Activated CD4-positive, alpha-beta T cell treated with anti-CD3 and anti-CD28 coated beads, Interleukin-2, amount 50 U/mL, for 24 hours (primary cell): Measurements from ENCODE around the gene RNU6-9.

ENCODE experiments used
- DNase-seq, 2 donors: peaks; one replicate each; pipeline ENCODE4 v3.0.0-alpha.2; 2020; ENCODE audit warnings: low read depth in 1 of 2, low spot score in 1 of 2

RNU6-9 gene

DNA sequence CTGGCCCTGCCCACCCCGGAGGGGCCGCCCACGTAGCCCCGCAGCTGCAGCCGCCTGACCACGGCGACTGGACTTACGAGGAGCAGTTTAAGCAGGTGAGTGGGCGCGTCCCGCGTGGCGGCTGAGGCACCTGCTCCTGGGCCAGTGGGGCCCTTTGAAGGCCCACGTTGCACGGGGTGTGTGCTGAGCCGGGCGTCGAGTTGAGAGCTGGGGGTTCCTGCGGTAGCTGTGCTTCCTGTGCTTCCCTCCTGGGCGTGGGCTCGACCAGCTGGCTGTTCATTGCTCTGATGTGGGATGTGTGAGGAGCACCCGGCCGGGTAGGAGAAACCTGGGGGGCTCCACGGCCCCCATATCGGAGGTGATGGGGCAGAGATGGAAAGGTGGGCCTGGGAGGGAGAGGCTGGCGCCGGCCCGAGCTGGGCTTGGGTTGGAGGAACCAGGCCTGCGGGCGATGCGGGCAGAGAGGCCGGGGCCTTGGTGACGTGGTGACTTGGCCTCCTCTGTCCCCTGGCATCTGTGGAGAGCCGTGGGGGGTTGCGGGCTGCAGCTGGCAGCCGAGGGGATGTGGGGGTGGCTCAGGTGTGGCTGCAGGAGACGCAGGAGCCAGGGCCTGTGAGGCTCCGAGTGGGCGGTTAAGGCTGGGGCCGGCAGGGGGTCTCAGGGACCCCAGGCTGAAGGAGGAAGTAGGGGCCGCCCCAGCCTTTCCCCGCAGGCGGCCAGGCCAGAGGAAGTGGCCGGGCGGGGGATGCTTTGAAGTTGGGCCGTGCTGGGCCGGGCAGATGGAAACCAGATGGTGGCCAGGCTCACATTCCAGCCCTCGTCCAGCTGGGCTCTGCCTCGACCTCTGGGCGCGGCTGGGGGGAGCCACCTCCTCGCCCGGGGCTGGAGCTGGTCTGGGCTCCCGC lies 39.6 kb downstream of the RNU6-9 start:
- DNase-seq, result no peak

DNA sequence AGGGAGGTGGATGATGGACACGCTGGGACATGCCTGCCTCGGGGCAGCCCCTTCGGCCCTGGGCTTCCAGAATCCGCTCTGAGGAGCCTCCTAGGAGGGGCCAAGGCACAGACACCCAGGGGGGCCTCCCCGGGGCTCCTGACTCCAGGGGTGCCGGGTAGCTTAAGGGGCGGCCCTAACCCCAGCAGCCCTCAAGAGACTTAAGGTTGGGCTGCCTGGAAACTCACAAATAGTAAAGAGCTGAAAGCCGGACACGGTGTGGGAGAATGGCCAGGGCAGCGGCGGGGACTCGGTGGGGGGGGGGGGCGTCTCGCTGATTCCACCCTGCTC lies 40.2 kb downstream of the RNU6-9 start:
- no peak for DNase-seq

- DNase-seq, result no peak
These were observed 41.0 kb downstream of the RNU6-9 start for GRCh38 chr19:934197-934840.

GRCh38 chr19:934865-935479 lies 41.7 kb downstream of the RNU6-9 start:
- no peak for DNase-seq

DNA sequence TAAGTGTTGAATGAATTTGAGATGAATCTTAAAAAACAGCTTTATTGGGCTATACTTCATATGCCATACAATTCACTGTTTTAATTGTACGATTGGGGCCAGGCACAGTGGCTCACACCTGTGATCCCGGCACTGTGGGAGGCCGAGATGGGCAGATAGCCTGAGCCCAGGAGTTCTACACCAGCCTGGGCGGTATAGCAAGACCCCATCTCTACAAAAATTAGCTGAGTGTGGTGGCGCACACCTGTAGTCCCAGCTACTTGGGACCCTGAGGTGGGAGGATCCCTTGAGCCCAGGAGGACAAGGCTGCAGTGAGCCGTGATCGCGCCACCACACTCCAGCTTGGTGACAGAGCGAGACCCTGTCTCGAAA lies 42.9 kb downstream of the RNU6-9 start:
- no peak for DNase-seq

DNA sequence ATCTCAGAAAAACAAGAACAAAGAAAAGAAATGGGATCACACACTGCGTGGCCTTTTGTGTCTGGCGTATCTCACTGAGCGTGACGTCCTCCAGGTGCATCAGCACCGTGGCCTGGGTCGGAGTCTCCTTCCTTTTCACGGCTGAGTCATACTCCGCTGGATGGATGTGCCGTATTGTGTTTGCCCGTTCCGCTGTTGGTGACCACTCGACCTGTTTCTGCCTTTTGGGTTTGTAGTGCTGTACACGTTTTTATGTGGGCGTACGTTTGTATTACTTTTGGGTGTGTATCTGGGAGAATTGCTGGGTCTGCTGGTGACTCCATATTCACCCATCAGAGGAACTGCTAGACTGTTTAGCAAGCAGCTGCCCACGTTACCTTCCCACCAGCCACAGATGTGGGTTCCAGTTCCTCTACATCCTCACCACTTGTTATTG lies 44.0 kb downstream of the RNU6-9 start:
- no peak for DNase-seq

DNA sequence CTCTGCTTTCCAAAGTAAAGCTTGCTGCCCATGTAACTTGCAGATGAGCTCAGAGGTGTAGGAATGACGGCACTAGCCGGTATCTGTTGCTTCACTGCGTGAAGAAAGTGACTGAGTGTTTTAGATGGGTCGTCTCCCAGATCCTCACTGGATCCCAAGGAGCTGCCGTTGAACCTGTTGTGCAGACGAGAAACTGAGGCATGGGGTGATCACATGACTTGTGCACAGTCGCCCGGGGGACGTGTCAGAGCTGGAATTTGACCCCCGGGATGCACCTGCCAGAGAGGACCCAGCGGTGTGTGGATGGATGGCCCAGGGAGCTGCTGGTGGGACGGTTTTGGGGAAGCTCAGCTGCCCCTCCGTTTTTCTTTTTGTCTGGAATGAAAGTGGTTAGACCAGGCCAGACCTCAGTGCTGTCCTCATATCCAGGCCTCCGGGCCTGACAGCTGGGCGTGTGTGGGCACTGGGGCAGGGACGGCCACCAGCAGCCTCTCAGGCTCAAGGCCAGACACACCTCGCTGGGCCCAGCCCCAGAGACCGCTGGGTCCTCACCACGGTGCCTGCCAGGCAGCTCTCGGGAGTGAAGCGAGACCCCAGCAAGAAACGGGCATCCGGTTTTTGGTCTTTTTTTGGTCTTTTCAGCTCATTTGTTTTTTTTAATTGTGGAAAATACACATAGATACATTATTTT lies 45.1 kb downstream of the RNU6-9 start:
- no peak for DNase-seq

DNA sequence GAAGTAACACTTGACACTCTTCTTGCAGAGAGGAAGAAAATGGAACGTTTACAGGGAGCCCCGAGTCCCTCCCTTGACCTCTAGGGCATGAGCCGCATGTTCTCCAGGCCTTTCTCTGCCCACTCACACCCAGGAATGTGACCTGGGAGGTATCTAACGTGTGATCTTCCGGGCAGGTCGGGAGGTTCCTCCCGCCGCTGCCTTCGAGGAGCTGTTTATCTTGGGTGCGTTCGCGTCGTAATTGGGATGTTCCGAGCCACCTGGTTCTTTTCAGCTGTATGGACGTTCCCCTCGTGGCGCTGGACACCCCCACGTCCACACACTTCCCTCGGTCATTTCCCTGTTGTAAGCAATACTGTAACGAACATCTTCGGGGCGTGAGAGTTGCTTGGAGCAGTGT lies 46.2 kb downstream of the RNU6-9 start:
- no peak for DNase-seq

DNA sequence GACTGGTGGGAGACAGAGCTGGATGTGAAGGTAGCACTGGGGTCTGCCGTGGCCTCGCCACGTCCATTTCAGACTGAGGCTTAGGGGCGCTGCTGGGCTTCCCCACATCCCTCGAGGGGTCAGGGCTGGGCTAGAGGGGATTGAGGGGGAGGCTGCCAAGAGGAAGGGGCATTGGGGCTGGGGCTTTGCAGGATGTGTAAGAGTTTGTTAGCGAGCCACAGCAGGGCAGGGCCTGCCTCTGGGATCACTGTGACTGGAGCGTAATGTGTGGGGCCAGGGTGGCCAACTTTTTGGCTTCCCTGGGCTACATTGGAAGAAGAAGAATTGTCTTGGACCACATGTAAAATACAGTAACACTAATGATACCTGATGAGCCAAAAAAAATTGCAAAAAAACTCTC lies 46.6 kb downstream of the RNU6-9 start:
- DNase-seq, result no peak

DNA sequence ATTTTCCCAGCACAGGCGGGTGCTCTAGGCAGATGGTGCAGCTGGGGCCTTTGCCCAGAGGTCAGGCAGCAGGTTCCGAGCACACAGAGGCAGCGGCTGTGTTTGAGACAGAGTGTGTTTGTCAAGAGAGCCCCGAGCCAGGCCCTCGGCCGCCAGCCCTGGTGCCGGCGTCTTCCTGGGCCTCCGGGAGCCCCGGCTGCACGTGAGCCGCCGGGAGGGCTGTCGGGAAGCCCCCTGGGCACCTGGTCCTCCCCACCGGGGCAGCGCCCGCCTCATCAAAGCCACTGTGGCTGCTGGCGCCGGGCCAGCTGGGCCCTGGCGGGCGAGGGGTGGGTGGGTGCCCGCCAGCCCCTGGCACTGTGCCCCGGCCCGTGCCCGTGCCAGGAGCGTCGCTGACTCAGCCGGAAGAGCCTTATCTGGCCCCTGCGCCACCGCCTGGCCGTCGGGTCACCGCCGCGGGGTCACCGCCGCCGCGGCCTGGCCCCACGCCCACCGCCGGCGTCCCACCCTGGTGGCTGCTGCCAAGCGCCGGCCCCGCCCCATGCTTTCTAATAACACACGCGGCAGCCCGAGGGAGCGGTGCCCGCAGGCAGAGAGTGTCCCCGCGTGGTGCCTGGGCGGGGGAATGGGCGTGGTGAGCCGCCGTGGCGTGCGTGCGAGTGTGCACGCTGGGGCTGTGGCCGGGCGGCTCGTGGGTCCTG lies 47.5 kb downstream of the RNU6-9 start:
- peak; percentile 36 to 37 for DNase-seq

DNA sequence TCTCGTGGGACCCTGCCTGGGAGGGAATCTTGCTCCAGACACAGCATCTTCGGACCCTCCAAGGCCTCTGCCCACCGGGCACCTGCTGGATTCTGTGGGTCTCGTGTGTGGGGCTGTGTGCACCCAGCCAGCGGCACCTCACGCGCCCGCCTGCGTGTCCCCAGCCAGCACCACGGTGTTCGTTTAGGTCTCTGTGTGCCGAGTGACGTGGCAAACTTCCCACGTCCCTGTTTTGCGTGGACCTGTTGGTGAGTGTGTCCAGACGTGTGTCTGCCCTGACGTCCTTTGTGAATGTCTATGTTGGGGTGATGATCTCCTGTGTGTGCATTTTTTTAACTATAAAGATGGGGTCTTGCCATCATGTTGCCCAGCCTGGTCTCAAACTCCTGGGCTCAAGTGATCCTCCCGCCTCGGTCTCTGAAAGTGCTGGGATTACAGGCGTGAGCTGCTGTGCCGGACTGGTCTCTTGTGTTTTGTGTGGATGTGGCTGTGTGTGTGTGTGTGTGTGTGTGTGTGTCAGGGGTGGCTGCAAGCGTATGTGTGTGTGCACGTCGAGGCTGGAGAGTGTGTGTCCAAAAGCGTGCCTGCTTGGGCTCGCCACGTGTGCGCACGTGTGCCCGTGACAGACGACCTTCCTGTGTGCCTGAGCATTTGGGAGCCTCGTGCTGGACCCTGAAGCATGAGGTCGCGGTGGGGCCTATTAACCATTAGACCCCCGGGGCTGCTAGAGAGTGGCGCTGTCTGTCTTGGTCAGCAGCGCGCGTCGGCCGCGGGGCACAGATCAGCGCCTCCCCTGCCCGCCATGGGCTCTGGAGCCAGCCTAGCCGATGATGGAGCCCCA lies 48.2 kb downstream of the RNU6-9 start:
- no peak for DNase-seq

DNA sequence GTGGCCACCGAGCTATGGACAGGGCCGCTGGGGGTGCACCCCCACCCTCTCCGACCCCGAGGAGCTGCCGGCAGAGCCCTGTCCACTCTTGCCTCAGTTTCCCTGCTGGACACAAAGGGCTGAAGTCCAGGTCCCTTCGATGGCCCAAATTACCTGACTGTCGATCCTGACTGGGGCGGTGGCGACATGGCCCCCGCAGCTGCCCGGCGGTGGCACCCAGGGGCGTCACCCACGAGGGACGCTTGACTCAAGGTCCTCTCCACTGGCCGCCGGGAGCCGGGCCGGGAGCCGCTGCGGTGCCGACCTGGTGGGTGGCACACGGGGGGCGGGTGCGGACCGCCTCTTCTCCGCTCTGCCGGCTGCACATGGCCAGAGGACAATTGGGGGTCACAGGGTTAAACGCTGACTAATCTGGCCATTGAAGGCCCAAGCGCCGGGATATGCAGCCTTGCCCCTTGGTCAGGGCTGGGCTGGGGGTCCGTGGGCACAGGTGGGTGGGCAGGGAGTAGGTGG lies 48.9 kb downstream of the RNU6-9 start:
- no peak for DNase-seq
